ENCODE results near the gene TPSB2. TPM values are rescaled to one million over a fixed set of nuclear protein-coding genes. Genes with fewer than 3 reads are reported as not detected.
"Not testable (repeated sequence)": the region's sequence is repeated elsewhere in the genome, so short reads cannot be mapped to it uniquely, and the experiment has no call there.

Gene TPSB2
- polyA plus RNA-seq, 3 donors, result not detected

DNA sequence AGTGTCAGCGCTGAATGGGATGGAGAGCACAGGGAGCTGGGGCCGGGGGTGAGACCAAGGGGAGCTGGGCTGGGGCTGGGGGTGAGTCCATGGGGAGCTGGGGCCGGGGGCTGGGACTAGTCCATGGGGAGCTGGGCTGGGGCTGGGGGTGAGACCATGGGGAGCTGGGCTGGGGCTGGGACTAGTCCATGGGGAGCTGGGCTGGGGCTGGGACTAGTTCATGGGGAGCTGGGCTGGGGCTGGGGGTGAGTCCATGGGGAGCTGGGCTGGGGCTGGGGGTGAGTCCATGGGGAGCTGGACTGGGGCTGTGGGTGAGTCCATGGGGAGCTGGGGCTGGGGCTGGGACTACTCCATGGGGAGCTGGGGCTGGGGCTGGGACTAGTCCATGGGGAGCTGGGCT, 24.8 kb upstream of the TPSB2 start:
- DNase-seq; H3K9me3 Mint-ChIP-seq; intact Hi-C loops (cut with micrococcal nuclease); H3K4me1 Mint-ChIP-seq; H3K4me1 ChIP-seq (ENCODE audit: control insufficient read depth in 1 of 2, insufficient read depth in 2 of 2, low read length in 2 of 2); H3K4me3 ChIP-seq (replicated peaks in 1 of 3; ENCODE audit: low read depth in 2 of 3, low read length in 3 of 3); H3K9me3 ChIP-seq (replicated peaks in 1 of 2; ENCODE audit: control insufficient read depth in 1 of 2, insufficient read depth in 1 of 2, low read length in 2 of 2); H4K20me1 ChIP-seq (ENCODE audit: insufficient read depth, low read length); H3K36me3 Mint-ChIP-seq; H3K79me2 ChIP-seq (ENCODE audit: insufficient read depth, low read length); H3K4me2 ChIP-seq (replicated peaks; ENCODE audit: extremely low read depth, low read length, poor library complexity, severe bottlenecking); H3K36me3 ChIP-seq (replicated peaks in 1 of 2; ENCODE audit: control insufficient read depth in 1 of 2, insufficient read depth in 2 of 2, low read length in 2 of 2); H3K27ac Mint-ChIP-seq; H3K27ac ChIP-seq (ENCODE audit: low read depth in 1 of 2, low read length in 2 of 2); H2AFZ ChIP-seq (ENCODE audit: insufficient read depth, low read depth, low read length, poor library complexity, severe bottlenecking); H3K4me3 Mint-ChIP-seq; H3K9ac ChIP-seq (ENCODE audit: insufficient read depth, low read length, poor library complexity, severe bottlenecking): not testable (repeated sequence)
- H3K27me3 ChIP-seq (ENCODE audit: control insufficient read depth in 2 of 2, insufficient read depth in 2 of 2, low read length in 2 of 2), result peaks cover 0 to 11% of the 10 kb centered on the region in 2 donors
- WGBS (ENCODE audit: insufficient coverage), result 100% methylated on average over 2 of the region's 3 CpGs
- H3K27me3 Mint-ChIP-seq (ENCODE audit: low read depth in 3 of 3), result peaks cover 7 to 24% (median 11%) of the 10 kb centered on the region in 3 donors

DNA sequence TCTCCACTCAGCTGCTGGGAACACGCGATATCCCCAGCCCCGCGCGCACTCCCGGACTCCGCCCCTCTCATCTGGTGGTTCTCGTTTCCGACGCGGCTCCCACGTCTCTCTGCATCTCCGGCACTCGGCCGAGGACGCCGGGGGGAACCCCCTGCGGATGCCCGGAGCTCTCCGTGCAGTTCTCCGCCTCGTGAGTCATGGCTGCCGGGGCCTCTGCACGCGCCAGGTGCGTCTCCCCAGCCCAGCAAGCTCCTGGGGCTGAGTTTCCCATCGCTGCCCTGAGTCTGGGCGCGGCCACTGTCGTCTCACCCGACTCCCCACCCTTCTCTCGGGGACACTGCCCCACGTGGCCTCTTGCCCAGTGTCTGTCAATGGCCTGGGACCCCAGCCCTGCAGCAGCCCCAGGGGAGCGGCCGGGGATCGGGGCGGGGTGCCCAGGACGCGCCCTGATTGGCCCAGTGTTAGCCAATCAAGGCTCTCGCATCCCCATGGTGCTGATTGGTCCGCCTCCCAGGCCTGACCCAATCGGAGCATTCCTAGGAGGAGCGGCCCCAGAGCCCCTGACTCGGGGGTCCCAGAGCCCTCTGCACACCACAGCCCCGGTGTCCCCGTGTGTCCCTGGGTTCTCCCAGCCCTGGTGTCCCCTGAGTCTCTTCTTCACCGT, 23.8 kb upstream of the TPSB2 start:
- H3K27me3 ChIP-seq (ENCODE audit: control insufficient read depth in 2 of 2, insufficient read depth in 2 of 2, low read length in 2 of 2); H3K36me3 ChIP-seq (replicated peaks in 1 of 2; ENCODE audit: control insufficient read depth in 1 of 2, insufficient read depth in 2 of 2, low read length in 2 of 2); H3K9ac ChIP-seq (ENCODE audit: insufficient read depth, low read length, poor library complexity, severe bottlenecking); H3K9me3 ChIP-seq (replicated peaks in 1 of 2; ENCODE audit: control insufficient read depth in 1 of 2, insufficient read depth in 1 of 2, low read length in 2 of 2); DNase-seq; H3K4me1 Mint-ChIP-seq; H3K27ac Mint-ChIP-seq; H3K9me3 Mint-ChIP-seq; H3K36me3 Mint-ChIP-seq; H2AFZ ChIP-seq (ENCODE audit: insufficient read depth, low read depth, low read length, poor library complexity, severe bottlenecking); H3K27ac ChIP-seq (ENCODE audit: low read depth in 1 of 2, low read length in 2 of 2); H4K20me1 ChIP-seq (ENCODE audit: insufficient read depth, low read length); H3K4me3 ChIP-seq (replicated peaks in 1 of 3; ENCODE audit: low read depth in 2 of 3, low read length in 3 of 3); H3K79me2 ChIP-seq (ENCODE audit: insufficient read depth, low read length); H3K4me1 ChIP-seq (ENCODE audit: control insufficient read depth in 1 of 2, insufficient read depth in 2 of 2, low read length in 2 of 2); H3K4me2 ChIP-seq (replicated peaks; ENCODE audit: extremely low read depth, low read length, poor library complexity, severe bottlenecking); intact Hi-C loops (cut with micrococcal nuclease); H3K4me3 Mint-ChIP-seq: not testable (repeated sequence)
- no CpG with 5 or more reads among the region's 47 CpGs for WGBS (ENCODE audit: insufficient coverage)
- peaks cover 3 to 14% (median 3%) of the 10 kb centered on the region in 3 donors for H3K27me3 Mint-ChIP-seq (ENCODE audit: low read depth in 3 of 3)

DNA sequence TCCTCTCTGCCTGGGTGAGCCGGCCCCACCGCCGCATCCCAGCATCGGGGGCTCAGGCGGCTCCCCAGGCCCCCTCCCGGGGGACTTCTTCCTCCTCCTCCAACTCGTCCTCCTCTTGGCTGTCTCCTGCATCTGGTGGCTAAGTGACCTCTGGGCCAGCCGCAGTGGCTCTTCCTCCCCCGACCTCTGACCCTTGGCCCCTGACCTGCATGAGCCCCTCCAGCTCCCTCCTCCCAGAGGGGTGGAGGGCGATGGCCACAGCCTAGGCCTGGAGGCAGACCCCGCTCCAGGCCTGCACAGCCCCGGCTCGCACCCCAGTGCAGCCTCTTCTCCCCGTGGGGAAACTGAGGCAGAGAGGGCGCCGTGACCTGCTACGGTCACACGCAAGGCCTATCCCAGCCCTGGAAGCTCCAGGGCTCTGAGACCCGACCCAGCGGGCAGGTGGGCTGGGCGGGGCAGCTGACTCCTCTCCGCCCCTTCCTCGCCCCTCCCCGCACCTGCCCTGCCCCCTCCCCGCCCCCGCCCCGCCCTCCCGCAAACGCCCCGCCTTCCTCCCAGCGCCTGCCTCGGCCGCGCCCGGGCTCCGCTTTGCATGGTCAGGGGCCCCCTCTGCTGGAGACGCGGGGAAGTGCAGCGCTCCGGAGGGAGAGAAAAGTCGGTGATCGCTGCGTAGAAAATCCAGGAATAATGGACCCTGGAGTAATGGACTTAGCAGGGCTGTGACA, 19.2 kb upstream of the TPSB2 start:
- H3K9ac ChIP-seq (ENCODE audit: insufficient read depth, low read length, poor library complexity, severe bottlenecking); H3K4me2 ChIP-seq (replicated peaks; ENCODE audit: extremely low read depth, low read length, poor library complexity, severe bottlenecking); H3K4me3 ChIP-seq (replicated peaks in 1 of 3; ENCODE audit: low read depth in 2 of 3, low read length in 3 of 3); H3K4me3 Mint-ChIP-seq; H3K27me3 ChIP-seq (ENCODE audit: control insufficient read depth in 2 of 2, insufficient read depth in 2 of 2, low read length in 2 of 2); H2AFZ ChIP-seq (ENCODE audit: insufficient read depth, low read depth, low read length, poor library complexity, severe bottlenecking); H3K79me2 ChIP-seq (ENCODE audit: insufficient read depth, low read length); H3K36me3 ChIP-seq (replicated peaks in 1 of 2; ENCODE audit: control insufficient read depth in 1 of 2, insufficient read depth in 2 of 2, low read length in 2 of 2); DNase-seq; H3K36me3 Mint-ChIP-seq; H4K20me1 ChIP-seq (ENCODE audit: insufficient read depth, low read length); H3K27ac Mint-ChIP-seq; H3K9me3 ChIP-seq (replicated peaks in 1 of 2; ENCODE audit: control insufficient read depth in 1 of 2, insufficient read depth in 1 of 2, low read length in 2 of 2); H3K9me3 Mint-ChIP-seq; intact Hi-C loops (cut with micrococcal nuclease); H3K27ac ChIP-seq (ENCODE audit: low read depth in 1 of 2, low read length in 2 of 2): not testable (repeated sequence)
- Mint-ChIP-seq H3K27me3 (ENCODE audit: low read depth in 3 of 3) (peaks cover 0 to 16% (median 10%) of the 10 kb centered on the region in 3 donors), H3K4me1 (peaks cover 26% of the 10 kb centered on the region)
- no CpG with 5 or more reads among the region's 43 CpGs for WGBS (ENCODE audit: insufficient coverage)
- peaks cover 22% of the 10 kb centered on the region in 2 donors for H3K4me1 ChIP-seq (ENCODE audit: control insufficient read depth in 1 of 2, insufficient read depth in 2 of 2, low read length in 2 of 2)

DNA sequence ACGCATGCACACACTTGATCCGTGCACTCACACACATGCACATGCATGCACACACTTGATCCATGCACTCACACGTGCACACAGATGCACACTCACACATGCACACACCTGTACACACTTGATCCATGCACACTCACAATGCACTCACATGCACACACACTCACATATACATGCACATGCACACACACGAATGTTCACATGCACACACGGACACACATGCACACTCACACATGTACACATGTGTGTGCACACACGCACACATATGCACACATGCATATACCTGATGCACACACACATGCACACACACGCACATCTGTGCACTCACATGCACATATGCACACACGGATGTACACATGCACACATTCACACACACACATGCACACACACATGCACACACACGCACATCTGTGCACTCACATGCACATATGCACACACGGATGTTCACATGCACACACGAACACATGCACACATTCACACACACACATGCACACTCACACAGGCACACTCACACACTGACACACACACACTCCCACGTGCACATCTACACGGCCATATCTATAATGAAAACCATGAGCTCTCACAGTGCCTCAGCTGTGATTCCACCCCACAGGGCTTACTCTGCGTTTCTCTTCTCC, 18.0 kb upstream of the TPSB2 start:
- H3K79me2 ChIP-seq (ENCODE audit: insufficient read depth, low read length); H2AFZ ChIP-seq (ENCODE audit: insufficient read depth, low read depth, low read length, poor library complexity, severe bottlenecking); H3K27ac Mint-ChIP-seq; H4K20me1 ChIP-seq (ENCODE audit: insufficient read depth, low read length); H3K9ac ChIP-seq (ENCODE audit: insufficient read depth, low read length, poor library complexity, severe bottlenecking); H3K4me3 Mint-ChIP-seq; H3K36me3 Mint-ChIP-seq; H3K36me3 ChIP-seq (replicated peaks in 1 of 2; ENCODE audit: control insufficient read depth in 1 of 2, insufficient read depth in 2 of 2, low read length in 2 of 2); H3K9me3 Mint-ChIP-seq; H3K4me2 ChIP-seq (replicated peaks; ENCODE audit: extremely low read depth, low read length, poor library complexity, severe bottlenecking); intact Hi-C loops (cut with micrococcal nuclease); DNase-seq; H3K9me3 ChIP-seq (replicated peaks in 1 of 2; ENCODE audit: control insufficient read depth in 1 of 2, insufficient read depth in 1 of 2, low read length in 2 of 2); H3K27me3 ChIP-seq (ENCODE audit: control insufficient read depth in 2 of 2, insufficient read depth in 2 of 2, low read length in 2 of 2); H3K4me3 ChIP-seq (replicated peaks in 1 of 3; ENCODE audit: low read depth in 2 of 3, low read length in 3 of 3); H3K27ac ChIP-seq (ENCODE audit: low read depth in 1 of 2, low read length in 2 of 2): not testable (repeated sequence)
- H3K27me3 Mint-ChIP-seq (ENCODE audit: low read depth in 3 of 3), result peaks cover 0 to 16% (median 10%) of the 10 kb centered on the region in 3 donors
- peaks cover 22 to 23% of the 10 kb centered on the region in 2 donors for H3K4me1 ChIP-seq (ENCODE audit: control insufficient read depth in 1 of 2, insufficient read depth in 2 of 2, low read length in 2 of 2)
- peaks cover 26% of the 10 kb centered on the region for H3K4me1 Mint-ChIP-seq
- WGBS (ENCODE audit: insufficient coverage), result 95% methylated on average over 9 of the region's 14 CpGs
